Fibroblast of mammary gland (primary cell): ENCODE results near the gene SLC35E3.
"Not testable (repeated sequence)": the region's sequence is repeated elsewhere in the genome, so short reads cannot be mapped to it uniquely, and the experiment has no call there.

Experiments
- DNase-seq: peaks from one replicate; pipeline ENCODE4 v3.0.0-alpha.2; 2010; ENCODE audit warnings: low read depth
- H3K4me3 ChIP-seq: 2 replicates; pipeline ENCODE4 v1.5.1; 2011; ENCODE audit warnings: low read depth, mild to moderate bottlenecking, low read length, moderate library complexity; ENCODE audit not compliant: control insufficient read depth
- CTCF ChIP-seq: conservative IDR thresholded peaks from 2 replicates; pipeline ENCODE4 v1.5.1; 2011; ENCODE audit warnings: low read depth, low read length, inconsistent platforms; ENCODE audit not compliant: control insufficient read depth, insufficient read depth

SLC35E3 gene

DNA sequence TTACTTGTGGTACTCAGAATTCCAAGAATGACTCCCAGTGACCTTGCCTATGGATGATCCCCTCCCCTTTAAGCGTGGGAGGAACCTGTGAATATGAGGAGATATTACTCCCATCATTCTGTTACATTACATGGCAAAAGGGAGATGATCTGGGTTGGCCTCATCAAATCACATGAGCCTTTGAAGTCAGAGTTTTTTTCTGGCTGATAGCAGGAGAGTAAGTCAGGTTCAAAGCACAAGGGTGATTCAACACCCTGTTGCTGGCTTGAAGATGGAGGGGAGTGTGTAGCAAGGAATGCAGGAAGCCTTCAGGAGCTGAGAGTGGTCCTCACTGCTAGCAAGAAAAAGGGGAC, 52.9 kb downstream of the SLC35E3 start:
- DNase-seq: no peak
- TF ChIP-seq CTCF: no peak
- H3K4me3 ChIP-seq: no peak overlapping the region

DNA sequence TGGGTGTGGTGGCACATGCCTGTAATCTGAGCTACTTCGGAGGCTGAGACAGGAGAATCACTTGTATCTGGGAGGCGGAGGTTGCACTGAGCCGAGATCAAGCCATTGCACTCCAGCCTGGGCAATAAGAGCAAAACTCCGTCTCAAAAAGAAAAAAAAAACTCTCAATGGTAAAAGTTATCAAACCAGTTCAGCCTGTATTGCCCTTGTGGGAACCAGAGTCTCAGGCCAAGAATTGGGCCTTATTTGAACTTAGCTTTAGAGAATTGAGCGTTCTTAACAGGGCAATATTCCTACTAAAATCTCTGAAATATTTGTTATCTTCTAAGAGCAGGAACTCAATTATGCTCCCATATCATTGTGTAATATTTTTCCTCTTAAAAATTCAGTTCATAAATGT, 54.3 kb downstream of the SLC35E3 start:
- TF ChIP-seq CTCF: no peak
- no peak for DNase-seq

DNA sequence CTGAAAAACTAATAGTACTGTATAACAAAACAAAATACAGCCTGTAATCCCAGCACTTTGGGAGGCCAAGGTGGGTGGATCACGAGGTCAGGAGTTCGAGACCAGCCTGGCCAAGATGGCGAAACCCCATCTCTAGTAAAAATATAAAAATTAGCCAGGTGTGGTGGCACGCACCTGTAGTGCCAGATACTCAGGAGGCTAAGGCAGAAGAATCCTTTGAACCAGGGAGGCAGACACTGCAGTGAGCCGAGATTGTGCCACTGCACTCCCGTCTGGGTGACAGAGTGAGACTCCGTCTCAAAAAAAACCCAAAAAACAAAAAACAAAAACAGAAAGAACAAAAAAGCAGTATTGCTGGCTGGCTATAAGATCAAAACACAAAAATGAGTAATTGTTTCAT, 55.1 kb downstream of the SLC35E3 start:
- H3K4me3 ChIP-seq, DNase-seq: not testable (repeated sequence)

More for the DNA sequence above, 54.3 kb downstream of the SLC35E3 start:
- H3K4me3 ChIP-seq: no peak overlapping the region

GRCh38 chr12:68802372-68802745, 56.4 kb downstream of the SLC35E3 start:
- not testable (repeated sequence) for DNase-seq, H3K4me3 ChIP-seq

DNA sequence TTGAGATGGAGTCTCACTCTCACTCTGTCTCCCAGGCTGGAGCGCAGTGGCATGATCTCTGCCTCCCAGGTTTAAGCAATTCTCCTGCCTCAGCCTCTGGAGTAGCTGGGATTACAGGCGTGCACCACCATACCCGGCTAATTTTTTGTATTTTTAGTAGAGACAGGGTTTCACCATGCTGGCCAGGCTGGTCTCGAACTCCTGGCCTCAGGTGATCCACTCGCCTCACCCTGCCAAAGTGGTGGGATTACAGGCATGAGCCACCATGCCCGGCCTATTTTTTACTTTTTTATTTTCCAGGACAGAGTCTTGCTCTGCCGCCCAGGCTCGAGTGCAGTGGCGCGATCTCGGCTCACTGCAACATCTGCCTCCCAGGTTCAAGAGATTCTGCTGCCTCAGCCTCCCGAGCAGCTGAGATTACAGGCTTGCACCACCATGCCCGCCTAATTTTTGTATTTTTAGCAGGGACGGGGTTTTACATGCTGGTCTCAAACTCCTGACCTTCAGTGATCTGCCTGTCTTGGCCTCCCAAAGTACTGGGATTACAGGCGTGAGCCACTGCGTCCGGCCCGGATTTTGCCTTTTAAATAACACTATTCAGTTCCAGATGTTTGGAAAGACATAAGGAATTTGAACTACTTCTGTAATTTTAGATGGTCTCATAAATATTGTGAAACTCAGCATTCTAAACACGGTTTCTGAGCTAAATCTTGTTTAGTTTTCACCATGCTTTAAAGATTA, 57.1 kb downstream of the SLC35E3 start:
- H3K4me3 ChIP-seq: not testable (repeated sequence)
- peak; percentile 61 for DNase-seq

DNA sequence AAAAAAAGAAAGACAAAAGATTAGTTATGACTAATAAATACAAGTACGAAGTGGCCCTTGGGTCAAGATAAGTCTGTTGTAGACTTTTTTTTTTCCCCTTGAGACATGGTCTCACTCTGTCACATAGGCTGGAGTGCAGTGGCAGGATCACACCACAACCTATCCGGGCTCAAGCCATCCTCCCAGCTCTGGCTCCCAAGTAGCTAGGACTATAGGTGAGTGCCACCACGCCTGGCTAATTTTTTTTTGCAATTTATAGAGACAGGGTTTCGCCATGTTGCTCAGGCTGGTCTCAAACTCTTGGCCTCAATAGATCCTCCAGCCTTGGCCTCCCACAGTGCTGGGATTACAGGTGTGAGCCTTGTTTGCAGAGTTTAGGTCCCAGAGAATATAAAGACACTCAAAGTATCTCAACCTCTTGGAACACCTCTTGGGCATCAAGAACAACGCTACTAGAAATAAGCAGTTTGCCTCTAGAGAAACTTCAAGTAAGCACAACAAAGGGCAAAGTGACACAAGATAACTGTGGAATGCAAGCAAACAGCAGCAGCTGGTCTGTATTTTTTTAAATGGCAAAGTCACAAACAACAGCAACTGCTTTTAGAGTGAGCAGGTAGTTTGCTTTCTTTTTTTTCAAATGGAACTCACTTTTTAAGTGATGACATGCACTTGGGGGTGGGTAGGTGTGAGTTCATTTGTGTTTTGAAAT, 58.1 kb downstream of the SLC35E3 start:
- H3K4me3 ChIP-seq: no peak overlapping the region
- no peak for DNase-seq

GRCh38 chr12:68804657-68805591, 58.9 kb downstream of the SLC35E3 start:
- no peak for DNase-seq
- TF ChIP-seq CTCF: no peak

More for the DNA sequence above, 58.1 kb downstream of the SLC35E3 start:
- no peak for TF ChIP-seq CTCF

GRCh38 chr12:68805592-68806120, 59.7 kb downstream of the SLC35E3 start:
- peak; percentile 51 for DNase-seq
- TF ChIP-seq CTCF: no peak
- H3K4me3 ChIP-seq: no peak overlapping the region

More at GRCh38 chr12:68804657-68805591, 58.9 kb downstream of the SLC35E3 start:
- H3K4me3 ChIP-seq: no peak overlapping the region
